HEK293 (cell line): ENCODE data around the gene FBLN2.
A peak's percentile ranks its signal among the peaks of the same experiment; 100 is the strongest.

Source experiments
- CTCF ChIA-PET: fragments of 350-600 bp; formaldehyde crosslinking; extraction: SDS; loops from one replicate; lab custom pipeline; 2021; ENCODE audit warnings: antibody characterized with exemption; lab: Yijun Ruan, JAX
- POLR2A ChIA-PET: fragments of 300-600 bp; formaldehyde crosslinking; extraction: SDS; loops from one replicate; lab custom pipeline; 2020; ENCODE audit warnings: antibody characterized with exemption, inconsistent platforms; lab: Yijun Ruan, JAX
- H3K27ac ChIP-seq: fragments of 200-500 bp; sonication (Bioruptor generic); 2 replicates; pipeline ENCODE4 v1.5.1; 2014; ENCODE audit warnings: low read depth, low read length, control low read depth, inconsistent platforms; ENCODE audit errors: extremely low read depth
- H3K36me3 ChIP-seq, 2 experiments: fragments of 200-500 bp in 1 of 2; sonication (Bioruptor generic) in 1 of 2; 1 replicate in 1 of 2; 2 replicates in 1 of 2; pipeline ENCODE4 v1.5.1; 2014 to 2017; ENCODE audit warnings: inconsistent platforms in 2 of 2, low read length in 2 of 2; ENCODE audit not compliant: control insufficient read depth in 2 of 2, insufficient read depth in 1 of 2
- H3K4me1 ChIP-seq: fragments of 200-500 bp; sonication (Bioruptor generic); 2 replicates; pipeline ENCODE4 v1.5.1; 2014; ENCODE audit warnings: mild to moderate bottlenecking, low read length, inconsistent platforms; ENCODE audit not compliant: control insufficient read depth, insufficient read depth
- H3K4me3 ChIP-seq: 2 replicates; pipeline ENCODE4 v1.5.1; 2011; ENCODE audit warnings: low read depth, mild to moderate bottlenecking, control low read depth, low read length, moderate library complexity
- H3K9me3 ChIP-seq: fragments of 200-500 bp; sonication (Bioruptor generic); 2 replicates; pipeline ENCODE4 v1.5.1; 2014; ENCODE audit warnings: low read depth, low read length, inconsistent platforms; ENCODE audit not compliant: control insufficient read depth, insufficient read depth
- BCL11A ChIP-seq: fragments of 450-650 bp; formaldehyde crosslinking; IDR thresholded peaks from 2 replicates; pipeline ENCODE4 v1.5.1; 2016; ENCODE audit warnings: low read depth, missing biosample characterization, missing genetic modification characterization
- PRDM2 ChIP-seq: fragments of 450-650 bp; formaldehyde crosslinking; IDR thresholded peaks from 2 replicates; pipeline ENCODE4 v1.5.1; 2016; ENCODE audit warnings: missing biosample characterization, missing genetic modification characterization, borderline replicate concordance
- YY2 ChIP-seq: fragments of 450-650 bp; formaldehyde crosslinking; IDR thresholded peaks from 2 replicates; pipeline ENCODE4 v1.5.1; 2016; ENCODE audit warnings: missing biosample characterization, missing genetic modification characterization
- ZIC2 ChIP-seq: fragments of 450-650 bp; formaldehyde crosslinking; IDR thresholded peaks from 2 replicates; pipeline ENCODE4 v1.5.1; 2016; ENCODE audit warnings: missing biosample characterization, missing genetic modification characterization
- ZNF155 ChIP-seq: fragments of 450-650 bp; formaldehyde crosslinking; IDR thresholded peaks from 2 replicates; pipeline ENCODE4 v1.5.1; 2016; ENCODE audit warnings: missing biosample characterization, missing genetic modification characterization
- ZNF2 ChIP-seq: fragments of 450-650 bp; formaldehyde crosslinking; IDR thresholded peaks from 2 replicates; pipeline ENCODE4 v1.5.1; 2016; ENCODE audit warnings: missing biosample characterization, missing genetic modification characterization
- ZNF248 ChIP-seq: fragments of 450-650 bp; formaldehyde crosslinking; IDR thresholded peaks from 2 replicates; pipeline ENCODE4 v1.5.1; 2017; ENCODE audit warnings: missing biosample characterization, missing genetic modification characterization
- ZNF266 ChIP-seq: fragments of 450-650 bp; formaldehyde crosslinking; IDR thresholded peaks from 2 replicates; pipeline ENCODE4 v1.5.1; 2016; ENCODE audit warnings: missing biosample characterization, missing genetic modification characterization, low read depth
- ZNF350 ChIP-seq: fragments of 450-650 bp; formaldehyde crosslinking; IDR thresholded peaks from 2 replicates; pipeline ENCODE4 v1.5.0; 2017; ENCODE audit warnings: missing biosample characterization, mild to moderate bottlenecking, missing genetic modification characterization
- ZNF416 ChIP-seq: fragments of 450-650 bp; formaldehyde crosslinking; IDR thresholded peaks from 2 replicates; pipeline ENCODE4 v1.5.1; 2016; ENCODE audit warnings: missing biosample characterization, missing genetic modification characterization
- ZNF473 ChIP-seq: fragments of 450-650 bp; formaldehyde crosslinking; IDR thresholded peaks from 2 replicates; pipeline ENCODE4 v1.5.1; 2017; ENCODE audit warnings: missing biosample characterization, missing genetic modification characterization
- ZNF623 ChIP-seq: fragments of 450-650 bp; formaldehyde crosslinking; IDR thresholded peaks from 2 replicates; pipeline ENCODE4 v1.5.1; 2016; ENCODE audit warnings: missing biosample characterization, missing genetic modification characterization
- ZNF701 ChIP-seq: fragments of 450-650 bp; formaldehyde crosslinking; IDR thresholded peaks from 2 replicates; pipeline ENCODE4 v1.5.1; 2016; ENCODE audit warnings: missing biosample characterization, missing genetic modification characterization
- ZNF785 ChIP-seq: fragments of 450-650 bp; formaldehyde crosslinking; IDR thresholded peaks from 2 replicates; pipeline ENCODE4 v1.5.1; 2016; ENCODE audit warnings: missing biosample characterization, missing genetic modification characterization
- ZSCAN30 ChIP-seq: fragments of 450-650 bp; IDR thresholded peaks from 2 replicates; pipeline ENCODE4 v1.5.1; 2018; ENCODE audit warnings: missing biosample characterization, mild to moderate bottlenecking, missing genetic modification characterization, moderate library complexity
- TF ChIP-seq, protein P1 (sequence below): fragments of 450-650 bp; formaldehyde crosslinking; conservative IDR thresholded peaks from 2 replicates; pipeline ENCODE4 v1.5.1; 2016; ENCODE audit warnings: low read depth, missing biosample characterization, missing genetic modification characterization

The FBLN2 gene

DNA sequence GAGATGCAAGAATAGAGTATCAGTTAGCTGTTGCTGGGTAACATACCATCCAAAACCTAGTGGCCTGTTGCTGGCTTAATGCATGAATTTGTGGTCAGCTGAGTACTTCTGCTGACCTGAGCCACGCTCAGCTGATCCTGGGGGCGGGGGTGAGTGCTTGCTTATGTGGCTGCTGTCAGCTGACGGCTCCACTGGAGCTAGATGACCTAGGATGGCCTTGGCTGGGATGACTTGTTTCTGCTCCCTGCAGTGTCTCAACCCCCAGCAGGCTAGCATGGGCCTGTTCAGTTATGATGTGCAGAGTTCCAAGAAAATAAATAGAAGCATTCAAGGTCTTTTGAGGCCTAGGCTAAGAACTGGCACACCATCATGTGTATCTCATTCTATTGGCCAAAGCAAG, 63.9 kb downstream of the FBLN2 start (continued):
- TF ChIP-seq, protein P1, sequence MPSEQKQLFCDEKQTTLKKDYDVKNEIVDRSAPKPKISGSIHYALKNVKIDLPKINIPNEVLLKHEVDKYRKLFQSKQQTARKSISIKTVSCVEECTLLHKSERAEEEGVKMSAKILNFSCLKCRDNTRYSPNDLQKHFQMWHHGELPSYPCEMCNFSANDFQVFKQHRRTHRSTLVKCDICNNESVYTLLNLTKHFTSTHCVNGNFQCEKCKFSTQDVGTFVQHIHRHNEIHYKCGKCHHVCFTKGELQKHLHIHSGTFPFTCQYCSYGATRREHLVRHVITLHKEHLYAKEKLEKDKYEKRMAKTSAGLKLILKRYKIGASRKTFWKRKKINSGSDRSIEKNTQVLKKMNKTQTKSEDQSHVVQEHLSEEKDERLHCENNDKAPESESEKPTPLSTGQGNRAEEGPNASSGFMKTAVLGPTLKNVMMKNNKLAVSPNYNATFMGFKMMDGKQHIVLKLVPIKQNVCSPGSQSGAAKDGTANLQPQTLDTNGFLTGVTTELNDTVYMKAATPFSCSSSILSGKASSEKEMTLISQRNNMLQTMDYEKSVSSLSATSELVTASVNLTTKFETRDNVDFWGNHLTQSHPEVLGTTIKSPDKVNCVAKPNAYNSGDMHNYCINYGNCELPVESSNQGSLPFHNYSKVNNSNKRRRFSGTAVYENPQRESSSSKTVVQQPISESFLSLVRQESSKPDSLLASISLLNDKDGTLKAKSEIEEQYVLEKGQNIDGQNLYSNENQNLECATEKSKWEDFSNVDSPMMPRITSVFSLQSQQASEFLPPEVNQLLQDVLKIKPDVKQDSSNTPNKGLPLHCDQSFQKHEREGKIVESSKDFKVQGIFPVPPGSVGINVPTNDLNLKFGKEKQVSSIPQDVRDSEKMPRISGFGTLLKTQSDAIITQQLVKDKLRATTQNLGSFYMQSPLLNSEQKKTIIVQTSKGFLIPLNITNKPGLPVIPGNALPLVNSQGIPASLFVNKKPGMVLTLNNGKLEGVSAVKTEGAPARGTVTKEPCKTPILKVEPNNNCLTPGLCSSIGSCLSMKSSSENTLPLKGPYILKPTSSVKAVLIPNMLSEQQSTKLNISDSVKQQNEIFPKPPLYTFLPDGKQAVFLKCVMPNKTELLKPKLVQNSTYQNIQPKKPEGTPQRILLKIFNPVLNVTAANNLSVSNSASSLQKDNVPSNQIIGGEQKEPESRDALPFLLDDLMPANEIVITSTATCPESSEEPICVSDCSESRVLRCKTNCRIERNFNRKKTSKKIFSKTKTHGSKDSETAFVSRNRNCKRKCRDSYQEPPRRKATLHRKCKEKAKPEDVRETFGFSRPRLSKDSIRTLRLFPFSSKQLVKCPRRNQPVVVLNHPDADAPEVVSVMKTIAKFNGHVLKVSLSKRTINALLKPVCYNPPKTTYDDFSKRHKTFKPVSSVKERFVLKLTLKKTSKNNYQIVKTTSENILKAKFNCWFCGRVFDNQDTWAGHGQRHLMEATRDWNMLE, result no peak
- no peak for TF ChIP-seq ZNF701 (tag by site-specific recombination)

DNA sequence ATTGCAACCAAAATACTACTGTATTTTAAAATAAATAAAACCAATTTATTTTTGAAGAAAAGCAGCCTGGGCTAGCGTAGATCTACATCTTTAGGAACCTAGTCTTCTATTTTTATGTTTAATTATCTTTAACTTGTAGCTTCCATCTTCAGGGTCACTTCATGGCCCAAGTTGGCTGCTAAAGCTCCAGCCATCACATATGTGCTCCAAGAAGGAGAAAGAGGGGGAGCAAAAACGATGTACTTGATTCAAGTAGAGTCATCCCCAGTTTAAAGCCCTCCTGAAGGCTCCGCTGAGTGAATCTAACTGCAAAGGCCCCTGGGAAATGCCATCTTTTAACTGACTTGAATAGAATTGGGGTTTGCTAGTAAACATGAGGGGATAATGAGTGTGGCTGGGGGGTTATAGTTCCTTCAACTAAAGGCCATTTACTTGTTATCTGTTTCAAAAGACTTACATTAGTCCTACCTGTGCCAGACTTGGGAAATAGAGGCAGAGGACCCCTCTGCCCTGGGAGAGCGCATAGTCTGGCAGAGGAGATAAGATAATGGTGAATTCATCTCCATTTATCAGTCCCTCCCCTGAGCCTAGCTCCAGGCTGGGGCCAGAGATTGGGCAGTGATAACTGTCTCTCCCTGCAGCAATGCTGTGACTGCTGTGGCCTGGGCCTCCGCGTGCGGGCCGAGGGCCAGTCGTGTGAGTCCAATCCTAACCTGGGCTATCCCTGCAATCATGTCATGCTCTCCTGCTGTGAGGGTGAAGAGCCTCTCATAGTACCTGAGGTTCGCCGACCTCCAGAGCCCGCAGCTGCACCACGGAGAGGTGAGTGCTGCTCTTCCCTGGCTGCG, 64.6 kb downstream of the FBLN2 start:
- TF ChIP-seq PRDM2 (tag by site-specific recombination) (no peak), ZNF416 (no peak), ZNF350 (tag by site-specific recombination) (no peak)
- H3K4me1 ChIP-seq, result no peaks in the 10 kb centered on the region
- H3K4me3 ChIP-seq, result no peak overlapping the region
- CTCF ChIA-PET, result interaction anchor here (1.0 kb wide), 1 partner anchor 35 kb away, joined by 5 read pairs; no protein-coding TSS in a partner anchor
- POLR2A ChIA-PET, result interaction anchor here (0.6 kb wide), 1 partner anchor 275 kb away, joined by 5 read pairs; no protein-coding TSS in a partner anchor
- H3K9me3 ChIP-seq, result no peaks in the 10 kb centered on the region
- H3K27ac ChIP-seq, result no peak overlapping the region
- H3K36me3 ChIP-seq, result no peaks in the 10 kb centered on the region

GRCh38 chr3:13614607-13615006, 65.7 kb downstream of the FBLN2 start:
- Histone ChIP-seq H3K27ac (no peak overlapping the region), H3K9me3 (no peaks in the 10 kb centered on the region), H3K4me3 (no peak overlapping the region), H3K36me3 (no peaks in the 10 kb centered on the region), H3K4me1 (no peaks in the 10 kb centered on the region)
- ChIA-PET CTCF (no interaction called here), POLR2A (no interaction called here)
- no peak for TF ChIP-seq ZNF2 (tag by site-specific recombination)
- TF ChIP-seq YY2, result no peak
- TF ChIP-seq ZNF248 (tag by site-specific recombination), result no peak
- no peak for TF ChIP-seq ZNF785
- TF ChIP-seq ZNF623, result no peak
- TF ChIP-seq ZIC2 (tag by site-specific recombination), result no peak
- 0 out of 2 replicates have a peak, but pooled peaks have one; percentile 30 for TF ChIP-seq ZNF473 (tag by site-specific recombination)
- TF ChIP-seq BCL11A (tag by site-specific recombination), result no peak
- TF ChIP-seq ZNF266 (tag by site-specific recombination), result no peak
- TF ChIP-seq ZNF155 (tag by site-specific recombination), result no peak
- no peak for TF ChIP-seq ZSCAN30
